ENCODE results near the gene SLC25A25. TPM values are rescaled to one million over a fixed set of nuclear protein-coding genes. Genes with fewer than 3 reads are reported as not detected.

Gene SLC25A25
- total and polyA plus RNA-seq, 2 donors (not counting 3 experiments of a cell fraction or from before 2014, with no cell fraction given) = 18.1 to 20.2 TPM

DNA sequence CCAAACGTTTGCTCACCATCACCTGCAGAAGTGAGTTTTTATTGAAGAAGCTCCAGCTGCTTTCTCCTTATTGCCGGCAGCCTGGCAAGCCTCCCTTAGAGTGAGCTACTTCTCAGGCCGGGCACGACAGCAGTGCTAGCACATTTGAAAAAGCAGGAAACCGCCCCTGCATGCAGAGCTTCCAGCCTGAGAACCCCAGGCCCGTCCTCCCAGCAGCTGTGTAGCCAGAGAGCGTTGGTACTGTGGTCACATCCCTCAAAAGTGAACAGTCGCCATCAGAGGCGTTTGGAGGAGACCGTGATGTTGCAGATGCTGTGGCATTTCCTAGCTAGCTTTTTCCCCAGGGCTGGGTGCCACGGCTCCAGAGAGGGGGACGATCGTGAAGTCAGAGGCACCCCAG lies 23.5 kb downstream of the SLC25A25 start:
- Histone ChIP-seq H3K27ac (ENCODE audit: insufficient read depth, low read depth, low read length) (no peak overlapping the region), H2AFZ (ENCODE audit: low read depth, low read length) (no peak overlapping the region), H4K20me1 (replicated peaks; ENCODE audit: control insufficient read depth, extremely low read depth, insufficient read depth, low read length) (no peaks in the 10 kb centered on the region), H3K9ac (replicated peaks; ENCODE audit: extremely low read depth, insufficient read depth, low read length) (no peak overlapping the region), H3K4me1 (ENCODE audit: control insufficient read depth, extremely low read depth, insufficient read depth, low read length) (peaks cover 26% of the 10 kb centered on the region), H3K36me3 (ENCODE audit: control insufficient read depth in 2 of 2, extremely low read depth in 1 of 2, insufficient read depth in 2 of 2, low read length in 2 of 2) (no peaks in the 10 kb centered on the region), H3K4me3 (replicated peaks in 1 of 3; ENCODE audit: insufficient read depth in 1 of 3, low read depth in 1 of 3, low read length in 3 of 3) (no peak overlapping the region), H3K4me2 (ENCODE audit: insufficient read depth, low read length) (no peak overlapping the region), H3K9me1 (replicated peaks; ENCODE audit: control insufficient read depth, extremely low read depth, insufficient read depth, low read length) (no peaks in the 10 kb centered on the region), H3K79me2 (ENCODE audit: control insufficient read depth, insufficient read depth, low read length) (peaks cover 29% of the 10 kb centered on the region), H3K27me3 (ENCODE audit: control insufficient read depth in 2 of 2, insufficient read depth in 2 of 2, low read length in 2 of 2) (no peaks in the 10 kb centered on the region), H3K9me3 (replicated peaks; ENCODE audit: control insufficient read depth, insufficient read depth, low read length) (no peaks in the 10 kb centered on the region)
- dilution Hi-C loops (cut with MboI; ENCODE audit: extremely low pct_ligation_motif_present, low sequenced_read_pairs) (no loop called here), intact Hi-C loops (cut with micrococcal nuclease) (no loop called here)
- CTCF ChIA-PET = interaction anchor here (0.9 to 4.9 kb wide), 7 partner anchors 11 to 148 kb away, joined by 3 to 55 read pairs (median 5); partner anchors contain the start of genes NAIF1 and SLC25A25
- DNase-seq (ENCODE audit: low read depth, low spot score) = no peak
- POLR2A ChIA-PET = interaction anchor here (0.6 to 0.8 kb wide), 2 partner anchors 8 to 477 kb away, joined by 3 to 4 read pairs; no protein-coding TSS in a partner anchor
- FAIRE-seq = no peak
- no peak for TF ChIP-seq POLR2A (IDR thresholded peaks at IDR 0.05; ENCODE audit: low read depth, low read length)
- no peak for TF ChIP-seq POLR2AphosphoS5 (IDR thresholded peaks at IDR 0.05; ENCODE audit: insufficient read depth, low read depth, low read length)
- no peak for TF ChIP-seq GATA2 (IDR thresholded peaks at IDR 0.05; ENCODE audit: insufficient read depth, insufficient read length, low read depth, low read length)
- no peak for TF ChIP-seq JUN (IDR thresholded peaks at IDR 0.05; ENCODE audit: borderline replicate concordance, insufficient read depth, insufficient read length, low read depth)
- no peak for TF ChIP-seq EZH2 (IDR thresholded peaks at IDR 0.05; ENCODE audit: borderline replicate concordance, low read depth, low read length, severe bottlenecking)
- TF ChIP-seq, protein P1, sequence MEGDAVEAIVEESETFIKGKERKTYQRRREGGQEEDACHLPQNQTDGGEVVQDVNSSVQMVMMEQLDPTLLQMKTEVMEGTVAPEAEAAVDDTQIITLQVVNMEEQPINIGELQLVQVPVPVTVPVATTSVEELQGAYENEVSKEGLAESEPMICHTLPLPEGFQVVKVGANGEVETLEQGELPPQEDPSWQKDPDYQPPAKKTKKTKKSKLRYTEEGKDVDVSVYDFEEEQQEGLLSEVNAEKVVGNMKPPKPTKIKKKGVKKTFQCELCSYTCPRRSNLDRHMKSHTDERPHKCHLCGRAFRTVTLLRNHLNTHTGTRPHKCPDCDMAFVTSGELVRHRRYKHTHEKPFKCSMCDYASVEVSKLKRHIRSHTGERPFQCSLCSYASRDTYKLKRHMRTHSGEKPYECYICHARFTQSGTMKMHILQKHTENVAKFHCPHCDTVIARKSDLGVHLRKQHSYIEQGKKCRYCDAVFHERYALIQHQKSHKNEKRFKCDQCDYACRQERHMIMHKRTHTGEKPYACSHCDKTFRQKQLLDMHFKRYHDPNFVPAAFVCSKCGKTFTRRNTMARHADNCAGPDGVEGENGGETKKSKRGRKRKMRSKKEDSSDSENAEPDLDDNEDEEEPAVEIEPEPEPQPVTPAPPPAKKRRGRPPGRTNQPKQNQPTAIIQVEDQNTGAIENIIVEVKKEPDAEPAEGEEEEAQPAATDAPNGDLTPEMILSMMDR (IDR thresholded peaks at IDR 0.05; ENCODE audit: extremely low read depth in 1 of 2, insufficient read depth in 1 of 2, low read depth in 1 of 2, low read length in 2 of 2) = no peak
- no peak for TF ChIP-seq FOS (IDR thresholded peaks at IDR 0.05; ENCODE audit: borderline replicate concordance, insufficient read depth, low read length)
- TF ChIP-seq, protein P2, sequence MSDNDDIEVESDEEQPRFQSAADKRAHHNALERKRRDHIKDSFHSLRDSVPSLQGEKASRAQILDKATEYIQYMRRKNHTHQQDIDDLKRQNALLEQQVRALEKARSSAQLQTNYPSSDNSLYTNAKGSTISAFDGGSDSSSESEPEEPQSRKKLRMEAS (IDR thresholded peaks at IDR 0.05; ENCODE audit: insufficient read depth, insufficient read length) = no peak
- TF ChIP-seq MYC (IDR thresholded peaks at IDR 0.05; ENCODE audit: low read depth, low read length) = no peak
- no TSS peak for BruUV-seq (replicated peaks)

Data from endothelial cell of umbilical vein (primary cell).